Measurements from ENCODE around the gene DESI1.
A peak's percentile ranks its signal among the peaks of the same experiment; 100 is the strongest.
"Not testable (repeated sequence)": the region's sequence is repeated elsewhere in the genome, so short reads cannot be mapped to it uniquely, and the experiment has no call there.

DESI1 gene

GRCh38 chr22:41620589-41621098 lies at the start of gene DESI1:
Gene DESI1 (minus strand): TSS chr22:41621043. CDS start chr22:41620839, 204 bp downstream.
- no peak for DNase-seq

- peak; percentile 77 for DNase-seq
These were observed 48.4 kb upstream of the DESI1 start for GRCh38 chr22:41668971-41669911.

- DNase-seq, result no peak
These were observed 44.1 kb upstream of the DESI1 start for GRCh38 chr22:41664951-41665350.

- DNase-seq, result no peak
These were observed 43.6 kb upstream of the DESI1 start for GRCh38 chr22:41664490-41664889.

GRCh38 chr22:41663594-41663993 lies 42.8 kb upstream of the DESI1 start:
- not testable (repeated sequence) for DNase-seq

- no peak for DNase-seq
These were observed 40.9 kb upstream of the DESI1 start for GRCh38 chr22:41661713-41662112.

- DNase-seq, result no peak
These were observed 40.2 kb upstream of the DESI1 start for GRCh38 chr22:41661088-41661487.

- peak; percentile 42 for DNase-seq
These were observed 39.6 kb upstream of the DESI1 start for GRCh38 chr22:41660416-41660815.

- DNase-seq, result no peak
These were observed 39.1 kb upstream of the DESI1 start for GRCh38 chr22:41659941-41660340.

- no peak for DNase-seq
These were observed 38.0 kb upstream of the DESI1 start for GRCh38 chr22:41658869-41659268.

- DNase-seq, result no peak
These were observed 36.9 kb upstream of the DESI1 start for GRCh38 chr22:41657709-41658108.

GRCh38 chr22:41656556-41656955 lies 35.7 kb upstream of the DESI1 start:
- DNase-seq, result no peak

GRCh38 chr22:41654322-41654721 lies 33.5 kb upstream of the DESI1 start:
- DNase-seq, result no peak

- no peak for DNase-seq
These were observed 30.0 kb upstream of the DESI1 start for GRCh38 chr22:41650821-41651220.

- DNase-seq, result no peak
These were observed 29.4 kb upstream of the DESI1 start for GRCh38 chr22:41650229-41650628.

- no peak for DNase-seq
These were observed 27.6 kb upstream of the DESI1 start for GRCh38 chr22:41648432-41648831.

GRCh38 chr22:41647771-41648170 lies 26.9 kb upstream of the DESI1 start:
- DNase-seq, result no peak

GRCh38 chr22:41642331-41643110 lies 21.7 kb upstream of the DESI1 start:
- DNase-seq, result no peak

GRCh38 chr22:41641854-41642253 lies 21.0 kb upstream of the DESI1 start:
- no peak for DNase-seq

GRCh38 chr22:41638748-41639147 lies 17.9 kb upstream of the DESI1 start:
- no peak for DNase-seq

GRCh38 chr22:41638124-41638523 lies 17.3 kb upstream of the DESI1 start:
- DNase-seq, result no peak

- not testable (repeated sequence) for DNase-seq
These were observed 16.8 kb upstream of the DESI1 start for GRCh38 chr22:41637623-41638022.

- DNase-seq, result no peak
These were observed 15.6 kb upstream of the DESI1 start for GRCh38 chr22:41636467-41636866.

GRCh38 chr22:41634610-41635009 lies 13.8 kb upstream of the DESI1 start:
- not testable (repeated sequence) for DNase-seq

All from NCI-H226 (cell line).